Measurements from ENCODE around the gene ZBTB16. TPM values are rescaled to one million over a fixed set of nuclear protein-coding genes. Genes with fewer than 3 reads are reported as not detected.
A peak's percentile ranks its signal among the peaks of the same experiment; 100 is the strongest.

Gene ZBTB16
- total and polyA plus RNA-seq, 2 of the 4 experiments (the other 2 are of a cell fraction), result not detected

- H4K91ac ChIP-seq (ENCODE audit: insufficient read depth, low read depth, low read length), result no peak overlapping the region
- no peak overlapping the region for H3K18ac ChIP-seq (ENCODE audit: low read depth, low read length)
- in situ Hi-C loops (cut with MboI; ENCODE audit: low sequenced_read_pairs), result no loop called here
- H3K14ac ChIP-seq (replicated peaks; ENCODE audit: low read depth, low read length), result no peak overlapping the region
- no peak overlapping the region for H2BK120ac ChIP-seq (ENCODE audit: low read depth, low read length)
- H3K79me1 ChIP-seq (ENCODE audit: low read depth in 1 of 2, low read length in 2 of 2), result no peaks in the 10 kb centered on the region
- ATAC-seq (ENCODE audit: low read depth) (peak; percentile 63; the same call in 1 of the 2 replicates), DNase-seq (peak; percentile 24)
- no peak overlapping the region for H2BK15ac ChIP-seq (ENCODE audit: low read depth, low read length)
- no peaks in the 10 kb centered on the region for H3K36me3 ChIP-seq (ENCODE audit: control insufficient read depth, insufficient read depth, low read length)
- no peaks in the 10 kb centered on the region for H3K4me1 ChIP-seq (ENCODE audit: control insufficient read depth, insufficient read depth, low read length)
- dilution Hi-C loops (cut with HindIII; ENCODE audit: low sequenced_read_pairs, unreplicated experiment), result no loop called here
- no peak overlapping the region for H2AK9ac ChIP-seq (replicated peaks; ENCODE audit: low read depth, low read length, poor library complexity)
- CTCF ChIA-PET, result no interaction called here
- no peak overlapping the region for H4K5ac ChIP-seq (ENCODE audit: low read depth, low read length)
- POLR2A ChIA-PET (ENCODE audit: unreplicated experiment), result no interaction called here
- H3K4me3 ChIP-seq (ENCODE audit: insufficient read depth, low read depth, low read length), result no peak overlapping the region
- no peaks in the 10 kb centered on the region for H3K9me3 ChIP-seq (ENCODE audit: control insufficient read depth, insufficient read depth, low read length)
- H3K27me3 ChIP-seq (ENCODE audit: control insufficient read depth, insufficient read depth, low read length), result peaks cover 25% of the 10 kb centered on the region
- H2AFZ ChIP-seq (replicated peaks; ENCODE audit: low read length, poor library complexity), result no peak overlapping the region
- no peak overlapping the region for H3K4me2 ChIP-seq (ENCODE audit: low read depth, low read length)
- TF ChIP-seq CTCF (conservative IDR thresholded peaks at IDR 0.05; ENCODE audit: low read depth, low read length) (peak; percentile 44), FOS (IDR thresholded peaks at IDR 0.05; ENCODE audit: low read depth, low read length) (no peak), RAD21 (IDR thresholded peaks at IDR 0.05; ENCODE audit: low read length) (peak; percentile 20; the same call in 1 of the 2 replicates), MAFK (IDR thresholded peaks at IDR 0.05; ENCODE audit: low read depth, low read length) (no peak)
- TF ChIP-seq, protein P1, sequence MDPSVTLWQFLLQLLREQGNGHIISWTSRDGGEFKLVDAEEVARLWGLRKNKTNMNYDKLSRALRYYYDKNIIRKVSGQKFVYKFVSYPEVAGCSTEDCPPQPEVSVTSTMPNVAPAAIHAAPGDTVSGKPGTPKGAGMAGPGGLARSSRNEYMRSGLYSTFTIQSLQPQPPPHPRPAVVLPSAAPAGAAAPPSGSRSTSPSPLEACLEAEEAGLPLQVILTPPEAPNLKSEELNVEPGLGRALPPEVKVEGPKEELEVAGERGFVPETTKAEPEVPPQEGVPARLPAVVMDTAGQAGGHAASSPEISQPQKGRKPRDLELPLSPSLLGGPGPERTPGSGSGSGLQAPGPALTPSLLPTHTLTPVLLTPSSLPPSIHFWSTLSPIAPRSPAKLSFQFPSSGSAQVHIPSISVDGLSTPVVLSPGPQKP (IDR thresholded peaks at IDR 0.05; ENCODE audit: borderline replicate concordance, low read depth, low read length), result no peak
- BruUV-seq (replicated peaks), result no TSS peak
- H4K8ac ChIP-seq (ENCODE audit: low read depth in 2 of 2, low read length in 2 of 2), result no peak overlapping the region
- no peak overlapping the region for H2BK5ac ChIP-seq (ENCODE audit: low read depth, low read length, poor library complexity, severe bottlenecking)
- H3K56ac ChIP-seq (ENCODE audit: extremely low read depth, insufficient read depth, low read length), result no peak overlapping the region
- WGBS, 2 experiments (ENCODE audit: extremely low coverage in 2 of 2, insufficient read length in 1 of 2), result 35% methylated on average over 6 of the region's 18 CpGs; no CpG with 5 or more reads in 1 of the 2 experiments
- H2AK5ac ChIP-seq (ENCODE audit: low read depth, low read length), result no peak overlapping the region
- H3K27ac ChIP-seq (ENCODE audit: insufficient read depth, low read length), result no peak overlapping the region
- intact Hi-C loops (cut with micrococcal nuclease), result no loop called here
- H3K9me1 ChIP-seq (ENCODE audit: insufficient read depth, low read length), result no peaks in the 10 kb centered on the region
- no peak overlapping the region for H3K4ac ChIP-seq (ENCODE audit: low read depth, low read length)
- no peaks in the 10 kb centered on the region for H4K20me1 ChIP-seq (ENCODE audit: insufficient read depth, low read length)
- H2BK20ac ChIP-seq (ENCODE audit: low read depth, low read length), result no peak overlapping the region
- no peak overlapping the region for H3K23ac ChIP-seq (ENCODE audit: low read depth, low read length)
- H3K9ac ChIP-seq (ENCODE audit: low read depth, low read length), result no peak overlapping the region
Observed at GRCh38 chr11:114075891-114076441, 16.5 kb downstream of the ZBTB16 start.

Measured in IMR-90 (cell line).